Peyer's patch (tissue), 4 donors: ENCODE data around the gene SLC5A11.
"Not testable (repeated sequence)": the region's sequence is repeated elsewhere in the genome, so short reads cannot be mapped to it uniquely, and the experiment has no call there.

Source experiments
- CTCF ChIP-seq, 6 experiments: fragments of 450-650 bp in 4 of 6; fragments of 200-600 bp in 2 of 6; sonication (generic) in 1 of 6; IDR thresholded peaks; one replicate each; pipeline ENCODE4 v1.5.1; 2017 to 2019; ENCODE audit warnings: antibody characterized with exemption in 6 of 6, mild to moderate bottlenecking in 3 of 6, moderate library complexity in 1 of 6
- POLR2A ChIP-seq, 2 donors: fragments of 450-650 bp; IDR thresholded peaks; one replicate each; pipeline ENCODE4 v1.5.1; 2017; ENCODE audit warnings: antibody characterized with exemption in 2 of 2, mild to moderate bottlenecking in 2 of 2, moderate library complexity in 2 of 2

GRCh38 chr16:24845031-24845365 lies 765 bp upstream of the SLC5A11 start:
- not testable (repeated sequence) for TF ChIP-seq CTCF, POLR2A (IDR thresholded peaks at IDR 0.05)
